ENCODE results near the gene SNX30.
A peak's percentile ranks its signal among the peaks of the same experiment; 100 is the strongest.

The SNX30 gene

DNA sequence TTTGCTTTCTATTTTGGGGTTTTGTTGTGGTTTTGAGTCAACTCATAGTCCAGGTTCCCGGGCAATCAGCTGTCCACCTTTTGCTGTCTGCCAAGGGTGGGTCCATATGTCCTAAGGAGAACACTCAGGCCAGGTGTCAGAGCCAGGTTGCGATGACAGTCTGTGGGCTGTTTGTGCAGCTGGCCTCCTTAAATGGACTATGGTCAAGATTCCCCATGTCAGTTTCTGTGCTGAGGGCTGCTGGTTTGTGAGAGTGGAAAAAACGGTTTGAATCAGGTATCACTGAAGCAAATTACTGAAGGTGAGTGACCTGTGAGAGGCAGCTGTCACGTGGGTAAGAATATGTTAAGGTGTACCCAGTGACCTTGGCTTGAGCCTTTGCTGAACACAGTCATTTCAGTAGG lies 33.0 kb downstream of the SNX30 start:
- Histone ChIP-seq H3K36me3 (ENCODE audit: insufficient read depth, low read length) (no peaks in the 10 kb centered on the region), H3K9ac (ENCODE audit: low read depth, low read length) (no peak overlapping the region), H3K9me3 (ENCODE audit: control insufficient read depth, insufficient read depth, low read length) (no peaks in the 10 kb centered on the region), H3K4me1 (ENCODE audit: insufficient read depth, low read length) (peaks cover 16% of the 10 kb centered on the region)

DNA sequence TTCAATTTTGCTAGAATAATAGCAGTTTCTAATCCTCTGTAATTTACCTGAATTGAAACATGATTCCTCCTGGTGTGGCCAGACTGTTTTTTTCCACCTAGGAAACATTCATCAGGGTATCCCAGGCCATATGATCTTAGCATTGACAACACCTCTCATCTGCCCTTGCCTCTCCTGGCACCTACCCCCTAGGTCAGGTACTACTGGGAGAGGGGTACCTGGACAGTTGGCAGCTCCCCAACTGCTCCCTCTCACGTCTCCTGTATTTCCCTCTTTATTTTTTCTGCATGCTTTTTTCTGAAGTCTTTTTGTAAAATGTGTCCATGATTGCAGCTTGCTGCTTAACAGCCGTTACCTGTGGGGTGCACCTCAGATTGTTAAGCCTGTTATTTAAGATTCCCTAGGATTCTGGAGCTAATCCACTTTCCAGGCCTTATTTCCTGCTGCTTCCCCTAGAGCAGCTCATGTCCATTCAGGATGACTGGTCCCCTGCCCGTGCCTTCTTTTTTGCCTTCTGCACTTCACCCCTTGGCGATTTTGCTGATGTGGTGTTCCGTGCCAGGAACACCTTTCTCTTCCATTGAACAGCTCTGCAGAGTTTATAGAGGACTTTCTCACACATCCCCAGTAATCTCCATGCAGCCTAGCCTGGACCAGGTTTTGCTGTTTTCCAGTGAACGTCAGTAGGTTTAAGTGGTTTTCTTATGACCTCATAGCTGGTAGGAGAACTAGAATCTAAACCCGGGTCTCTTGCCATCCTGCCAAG lies 33.6 kb downstream of the SNX30 start:
- H3K9ac ChIP-seq (ENCODE audit: low read depth, low read length), result peak overlapping the region; percentile 52; the same call in 1 of the 2 replicates
- peaks cover 16% of the 10 kb centered on the region for H3K4me1 ChIP-seq (ENCODE audit: insufficient read depth, low read length)
- no peaks in the 10 kb centered on the region for H3K36me3 ChIP-seq (ENCODE audit: insufficient read depth, low read length)
- H3K9me3 ChIP-seq (ENCODE audit: control insufficient read depth, insufficient read depth, low read length), result no peaks in the 10 kb centered on the region

DNA sequence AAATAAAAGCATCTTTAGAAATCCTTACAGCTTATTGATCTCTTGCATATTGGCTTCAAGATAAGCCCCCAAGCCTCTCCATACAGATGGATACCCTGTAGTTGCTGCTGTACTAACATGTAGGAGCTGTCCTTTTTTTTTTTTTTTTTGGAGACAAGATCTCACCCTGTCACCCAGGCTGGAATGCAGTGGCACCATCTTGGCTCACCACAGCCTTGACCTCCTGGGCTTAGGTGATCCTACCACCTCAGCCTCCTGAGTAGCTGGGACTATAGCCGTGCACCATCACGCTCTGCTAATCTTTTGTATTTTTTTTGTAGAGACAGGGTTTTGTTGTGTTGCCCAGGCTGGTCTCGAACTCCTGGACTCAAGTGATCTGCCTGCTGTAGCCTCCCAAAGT lies 35.4 kb downstream of the SNX30 start:
- H3K36me3 ChIP-seq (ENCODE audit: insufficient read depth, low read length), result no peaks in the 10 kb centered on the region
- H3K9me3 ChIP-seq (ENCODE audit: control insufficient read depth, insufficient read depth, low read length), result no peaks in the 10 kb centered on the region
- peaks cover 16% of the 10 kb centered on the region for H3K4me1 ChIP-seq (ENCODE audit: insufficient read depth, low read length)
- H3K9ac ChIP-seq (ENCODE audit: low read depth, low read length), result no peak overlapping the region

DNA sequence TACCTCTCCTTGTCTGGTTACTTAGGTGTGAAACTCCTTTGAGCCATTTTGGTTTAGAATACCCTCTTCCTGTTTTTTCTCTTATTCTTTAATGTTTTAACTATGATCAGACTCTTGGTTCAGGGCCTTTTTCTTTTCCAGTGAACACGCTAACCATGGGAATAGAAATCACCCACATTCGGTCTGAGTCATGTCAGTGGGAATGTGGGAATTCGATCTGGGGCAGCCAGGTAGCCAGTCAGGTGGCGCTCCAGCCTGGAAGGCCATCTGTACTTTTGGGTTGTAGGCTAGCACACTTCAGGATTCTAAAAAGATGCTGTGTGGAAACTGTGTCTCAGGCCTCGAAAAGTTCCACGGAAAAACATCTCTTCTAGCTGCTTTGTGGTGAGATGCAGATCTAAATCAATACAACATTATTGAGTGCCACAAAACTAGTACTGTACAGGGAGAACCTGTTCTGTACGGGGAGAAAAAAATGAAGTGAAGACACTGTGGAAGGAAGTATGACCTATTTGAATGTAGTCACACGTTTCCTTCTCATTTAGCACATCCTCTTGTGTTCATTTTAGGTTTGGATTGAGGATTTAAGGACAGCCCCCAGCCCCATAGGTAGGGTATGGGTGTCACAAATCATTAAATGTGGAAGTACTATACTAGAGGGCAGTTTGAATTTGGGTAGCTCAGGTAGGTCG lies 36.4 kb downstream of the SNX30 start:
- no peak overlapping the region for H3K9ac ChIP-seq (ENCODE audit: low read depth, low read length)
- peaks cover 16% of the 10 kb centered on the region for H3K4me1 ChIP-seq (ENCODE audit: insufficient read depth, low read length)
- H3K9me3 ChIP-seq (ENCODE audit: control insufficient read depth, insufficient read depth, low read length), result no peaks in the 10 kb centered on the region
- H3K36me3 ChIP-seq (ENCODE audit: insufficient read depth, low read length), result no peaks in the 10 kb centered on the region

DNA sequence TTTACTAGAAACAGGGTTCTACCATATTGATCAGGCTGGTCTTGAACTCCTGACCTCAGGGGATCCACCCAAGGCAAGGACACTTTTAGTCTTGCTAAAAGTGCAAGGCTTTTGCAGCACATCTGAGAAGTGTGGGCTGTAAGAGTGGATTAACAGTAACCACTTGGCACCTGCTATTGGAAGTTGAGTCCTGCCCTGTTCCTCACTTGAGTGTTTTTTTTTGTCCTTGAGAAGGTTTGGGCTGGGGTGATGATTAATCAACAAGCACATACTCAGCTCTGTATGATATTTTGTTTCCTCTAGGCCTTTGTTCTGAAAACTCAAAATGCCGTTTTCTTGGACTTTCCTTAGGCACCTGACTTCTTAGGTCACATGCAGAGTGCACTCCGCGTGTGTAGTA lies 37.4 kb downstream of the SNX30 start:
- Histone ChIP-seq H3K4me1 (ENCODE audit: insufficient read depth, low read length) (peaks cover 16% of the 10 kb centered on the region), H3K36me3 (ENCODE audit: insufficient read depth, low read length) (no peaks in the 10 kb centered on the region), H3K9me3 (ENCODE audit: control insufficient read depth, insufficient read depth, low read length) (no peaks in the 10 kb centered on the region), H3K9ac (ENCODE audit: low read depth, low read length) (no peak overlapping the region)

DNA sequence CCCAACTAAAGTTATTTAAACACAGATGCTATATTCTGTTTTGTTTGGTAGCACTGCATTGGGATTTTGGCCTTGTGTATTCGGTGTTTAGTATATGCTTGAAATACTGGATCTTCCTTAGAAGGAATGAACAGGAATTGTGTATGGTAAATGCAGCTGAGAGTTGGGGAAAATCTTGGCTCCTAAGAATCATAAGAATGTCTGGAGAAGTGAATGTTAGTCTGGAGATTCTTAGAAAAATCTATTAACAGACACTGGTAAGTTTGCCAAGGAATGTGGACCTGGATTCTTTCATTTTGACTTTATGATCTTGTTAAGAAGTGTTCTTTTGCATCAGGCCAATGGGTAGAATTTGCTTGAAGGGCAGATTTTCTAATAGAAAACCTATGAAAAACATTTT lies 38.9 kb downstream of the SNX30 start:
- Histone ChIP-seq H3K9ac (ENCODE audit: low read depth, low read length) (no peak overlapping the region), H3K4me1 (ENCODE audit: insufficient read depth, low read length) (peaks cover 5% of the 10 kb centered on the region; the same call in 1 of the 2 replicates), H3K9me3 (ENCODE audit: control insufficient read depth, insufficient read depth, low read length) (no peaks in the 10 kb centered on the region), H3K36me3 (ENCODE audit: insufficient read depth, low read length) (no peaks in the 10 kb centered on the region)

DNA sequence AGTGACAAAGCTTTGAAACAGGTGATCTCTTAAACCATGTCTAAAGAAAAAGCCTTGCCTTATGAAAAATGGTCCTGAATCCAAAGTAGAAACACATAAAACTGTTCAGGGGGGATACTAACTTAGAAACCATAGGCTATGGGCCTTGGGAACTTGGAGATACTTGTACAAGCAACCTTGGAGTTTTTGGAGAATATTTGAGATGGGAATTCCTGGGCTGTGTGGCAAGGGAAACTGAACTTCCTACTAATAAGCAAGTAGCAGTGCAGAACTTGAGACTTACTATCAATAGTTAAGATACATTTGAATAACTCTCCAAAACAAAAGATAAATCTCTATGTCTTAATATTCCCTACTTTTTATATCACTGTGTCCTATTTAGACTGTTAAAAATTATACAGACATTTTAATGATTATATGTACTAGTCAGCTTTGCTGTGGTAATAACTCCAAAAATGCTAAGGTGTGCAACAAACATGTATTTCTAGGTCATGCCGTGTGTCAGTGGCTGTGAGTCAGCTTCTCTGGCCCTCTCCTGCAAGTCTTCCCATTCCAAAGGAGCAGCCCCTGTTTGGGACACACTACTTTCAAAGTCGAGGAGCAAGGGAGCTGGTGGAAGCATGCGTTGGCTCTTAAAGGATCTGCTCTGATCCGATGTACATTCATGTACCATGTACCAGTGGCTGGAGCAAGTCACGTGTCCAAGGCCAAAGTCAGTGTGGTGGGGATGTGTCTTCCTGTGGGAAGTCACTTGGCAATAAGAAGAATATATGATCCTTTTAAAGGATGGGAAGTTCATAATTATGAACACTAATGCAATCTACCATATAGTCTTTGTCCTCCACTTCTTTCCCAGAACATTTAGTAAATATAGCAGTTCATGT lies 39.6 kb downstream of the SNX30 start:
- H3K36me3 ChIP-seq (ENCODE audit: insufficient read depth, low read length), result no peaks in the 10 kb centered on the region
- H3K9ac ChIP-seq (ENCODE audit: low read depth, low read length), result no peak overlapping the region
- no peaks in the 10 kb centered on the region for H3K4me1 ChIP-seq (ENCODE audit: insufficient read depth, low read length)
- H3K9me3 ChIP-seq (ENCODE audit: control insufficient read depth, insufficient read depth, low read length), result no peaks in the 10 kb centered on the region

DNA sequence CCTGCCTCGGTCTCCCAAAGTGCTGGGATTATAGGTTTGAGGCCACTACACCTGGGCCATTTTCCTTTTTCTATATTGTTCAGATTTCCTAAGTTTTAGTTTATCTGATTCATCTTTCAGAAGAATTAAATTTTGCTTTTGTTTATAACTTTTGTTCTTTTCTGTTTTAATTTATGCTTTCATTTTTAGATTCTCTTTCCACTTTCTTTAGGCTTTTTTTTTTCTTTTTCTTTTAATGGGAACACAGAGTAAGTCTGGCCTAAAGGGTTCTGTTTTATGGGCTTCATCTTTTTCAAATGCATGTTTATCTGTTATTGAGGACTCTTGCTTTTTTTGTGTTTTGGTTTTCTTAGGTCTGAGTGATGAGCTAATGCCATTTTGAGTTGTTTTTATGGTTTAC lies 42.1 kb downstream of the SNX30 start:
- H3K4me1 ChIP-seq (ENCODE audit: insufficient read depth, low read length), result no peaks in the 10 kb centered on the region
- no peak overlapping the region for H3K9ac ChIP-seq (ENCODE audit: low read depth, low read length)
- H3K9me3 ChIP-seq (ENCODE audit: control insufficient read depth, insufficient read depth, low read length), result no peaks in the 10 kb centered on the region
- H3K36me3 ChIP-seq (ENCODE audit: insufficient read depth, low read length), result no peaks in the 10 kb centered on the region

DNA sequence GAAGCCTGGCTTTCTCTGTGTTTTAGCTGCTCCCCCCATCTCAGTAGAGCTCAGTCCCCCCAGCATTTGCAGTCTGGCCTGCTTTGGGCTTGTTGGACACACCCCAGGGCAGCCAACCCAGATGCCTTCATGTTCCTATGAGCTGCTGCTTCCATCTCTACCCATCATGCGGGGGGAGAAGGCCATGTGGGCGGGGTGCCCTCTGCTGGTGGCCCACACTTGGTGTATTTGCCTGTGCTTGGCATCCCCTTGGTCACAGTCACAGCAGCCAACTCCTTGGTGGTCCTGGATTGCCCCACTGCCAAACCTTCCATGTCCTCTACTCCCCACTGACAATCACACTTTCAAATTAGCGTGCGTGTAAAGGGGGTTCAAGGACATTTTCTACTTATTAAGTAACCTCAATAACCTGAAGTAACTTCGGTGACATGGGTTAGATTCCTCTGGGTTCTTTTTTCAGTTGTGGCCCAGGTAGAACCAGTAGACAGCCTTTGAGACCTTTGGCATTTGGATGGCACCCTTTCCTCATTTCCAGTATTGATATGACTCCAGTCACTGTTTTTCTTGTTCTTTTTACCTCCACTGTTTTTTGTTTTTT lies 42.8 kb downstream of the SNX30 start:
- Histone ChIP-seq H3K9ac (ENCODE audit: low read depth, low read length) (no peak overlapping the region), H3K36me3 (ENCODE audit: insufficient read depth, low read length) (no peaks in the 10 kb centered on the region), H3K4me1 (ENCODE audit: insufficient read depth, low read length) (no peaks in the 10 kb centered on the region), H3K9me3 (ENCODE audit: control insufficient read depth, insufficient read depth, low read length) (no peaks in the 10 kb centered on the region)

DNA sequence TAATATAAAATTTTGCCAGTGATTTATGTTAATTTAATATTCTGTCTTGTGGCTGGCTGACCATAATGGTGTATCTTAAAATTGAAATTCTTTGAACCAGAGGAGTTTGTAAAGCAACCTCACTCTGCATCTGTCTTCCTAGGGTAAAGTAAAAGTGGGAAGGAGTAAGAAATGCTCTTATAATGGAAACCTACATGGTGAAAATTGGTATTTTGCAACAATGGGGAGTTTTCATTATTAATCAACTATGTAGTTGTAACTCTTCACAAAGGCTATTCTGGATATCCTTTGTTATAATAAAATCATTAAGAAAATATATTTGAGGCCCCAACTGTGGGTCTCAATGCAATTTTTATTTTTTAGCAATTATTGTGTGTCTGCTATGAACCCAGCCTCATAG lies 44.2 kb downstream of the SNX30 start:
- Histone ChIP-seq H3K9ac (ENCODE audit: low read depth, low read length) (no peak overlapping the region), H3K4me1 (ENCODE audit: insufficient read depth, low read length) (no peaks in the 10 kb centered on the region), H3K36me3 (ENCODE audit: insufficient read depth, low read length) (no peaks in the 10 kb centered on the region), H3K9me3 (ENCODE audit: control insufficient read depth, insufficient read depth, low read length) (no peaks in the 10 kb centered on the region)

DNA sequence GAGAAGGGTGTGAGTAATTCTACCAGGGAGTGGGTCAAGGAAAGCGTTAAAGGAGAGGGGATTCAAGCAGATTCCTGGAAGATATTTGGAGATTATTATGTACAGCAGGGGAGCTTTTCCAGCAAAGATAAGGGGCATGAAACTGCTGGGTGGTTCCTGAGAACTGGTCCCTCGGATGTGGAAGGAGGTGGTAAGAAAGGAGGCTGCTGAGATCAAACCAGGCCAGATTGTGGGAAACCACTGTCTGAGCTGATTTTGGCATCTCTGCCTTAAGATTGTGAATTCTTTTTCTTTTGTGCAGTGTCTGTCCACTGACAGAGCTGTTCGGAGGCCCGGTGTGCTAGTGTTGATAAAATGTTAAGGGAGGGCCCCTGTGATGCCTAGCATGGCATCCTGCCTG lies 45.4 kb downstream of the SNX30 start:
- H3K4me1 ChIP-seq (ENCODE audit: insufficient read depth, low read length), result no peaks in the 10 kb centered on the region
- H3K9ac ChIP-seq (ENCODE audit: low read depth, low read length), result no peak overlapping the region
- H3K36me3 ChIP-seq (ENCODE audit: insufficient read depth, low read length), result no peaks in the 10 kb centered on the region
- H3K9me3 ChIP-seq (ENCODE audit: control insufficient read depth, insufficient read depth, low read length), result no peaks in the 10 kb centered on the region

DNA sequence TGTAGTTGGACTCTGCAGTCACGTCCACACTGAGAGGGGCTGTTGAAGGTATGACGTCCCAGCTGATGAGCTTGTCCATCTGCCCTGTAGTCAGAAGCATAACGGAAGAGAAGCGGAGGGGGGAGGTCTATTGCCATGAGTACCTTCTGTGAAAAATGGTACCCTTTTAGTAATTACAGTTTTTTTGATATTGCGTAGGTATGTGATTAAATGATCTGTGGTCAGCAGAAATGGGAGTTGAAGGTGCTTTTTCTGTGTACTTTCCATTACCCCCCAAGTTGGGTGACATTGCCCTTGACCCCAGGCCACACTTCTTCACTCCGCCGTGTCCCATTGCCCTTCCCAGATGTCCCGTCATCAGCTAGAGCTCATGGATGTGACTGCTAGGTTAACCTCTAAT lies 45.9 kb downstream of the SNX30 start:
- no peak overlapping the region for H3K9ac ChIP-seq (ENCODE audit: low read depth, low read length)
- H3K36me3 ChIP-seq (ENCODE audit: insufficient read depth, low read length), result no peaks in the 10 kb centered on the region
- no peaks in the 10 kb centered on the region for H3K4me1 ChIP-seq (ENCODE audit: insufficient read depth, low read length)
- no peaks in the 10 kb centered on the region for H3K9me3 ChIP-seq (ENCODE audit: control insufficient read depth, insufficient read depth, low read length)

DNA sequence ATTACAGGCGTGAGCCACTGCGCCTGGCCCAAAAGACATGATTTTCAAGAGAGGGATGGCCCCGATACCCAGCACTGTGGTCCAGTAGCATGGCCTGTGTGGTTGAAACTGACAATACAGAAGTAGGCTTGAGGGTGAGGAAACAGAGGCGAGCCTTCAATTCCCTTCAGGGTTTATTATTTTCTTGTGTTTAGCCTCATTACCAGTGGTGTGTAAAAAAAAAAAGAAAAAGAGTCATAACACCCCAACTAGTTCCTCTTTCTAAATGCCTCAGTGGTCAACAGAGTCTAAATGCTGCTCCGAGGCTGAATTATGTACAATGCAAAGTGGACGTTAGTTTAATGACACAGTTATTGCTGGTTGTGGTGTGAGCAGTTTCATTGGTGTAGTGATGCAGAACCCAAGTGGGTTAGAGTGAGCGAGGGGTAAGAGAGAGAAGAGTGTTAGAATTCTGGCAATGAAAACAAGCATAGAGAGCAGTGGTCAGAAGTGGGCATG lies 58.8 kb downstream of the SNX30 start:
- H3K4me1 ChIP-seq (ENCODE audit: insufficient read depth, low read length), result 0 out of 2 replicates have a peak, but pooled peaks cover 4% of the 10 kb centered on the region
- peaks cover 13% of the 10 kb centered on the region for H3K36me3 ChIP-seq (ENCODE audit: insufficient read depth, low read length)
- H3K9me3 ChIP-seq (ENCODE audit: control insufficient read depth, insufficient read depth, low read length), result no peaks in the 10 kb centered on the region
- H3K9ac ChIP-seq (ENCODE audit: low read depth, low read length), result no peak overlapping the region

DNA sequence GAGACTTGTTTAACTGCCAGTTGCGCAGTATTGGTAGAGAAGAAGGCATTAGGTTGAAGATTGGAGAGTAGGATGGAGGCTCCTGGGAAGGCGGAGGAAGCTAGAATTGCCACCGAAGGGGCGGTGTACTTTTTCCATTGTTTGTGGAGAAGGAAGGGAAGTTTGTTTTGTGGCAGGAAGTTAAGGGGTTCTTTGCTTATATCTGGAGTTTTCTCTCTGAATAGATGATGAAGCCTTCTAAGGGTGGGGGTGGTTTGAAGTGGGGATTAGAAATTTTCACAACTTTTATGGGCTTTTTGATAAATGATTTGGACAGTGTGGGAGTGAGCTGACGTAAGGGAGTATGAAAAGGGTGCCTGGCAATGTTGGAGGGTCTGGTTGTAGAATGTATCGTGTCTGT lies 59.3 kb downstream of the SNX30 start:
- Histone ChIP-seq H3K36me3 (ENCODE audit: insufficient read depth, low read length) (peaks cover 13% of the 10 kb centered on the region), H3K4me1 (ENCODE audit: insufficient read depth, low read length) (0 out of 2 replicates have a peak, but pooled peaks cover 4% of the 10 kb centered on the region), H3K9me3 (ENCODE audit: control insufficient read depth, insufficient read depth, low read length) (no peaks in the 10 kb centered on the region), H3K9ac (ENCODE audit: low read depth, low read length) (no peak overlapping the region)

Data from ES-I3 (cell line).